ENCODE measurements around the gene ARHGEF25. TPM values are rescaled to one million over a fixed set of nuclear protein-coding genes. Genes with fewer than 3 reads are reported as not detected.

ARHGEF25 gene
- total and polyA plus RNA-seq, 2 of the 13 experiments (the other 11 are each of a cell fraction or from before 2014, with no cell fraction given), result 11.5 to 12.5 TPM

DNA sequence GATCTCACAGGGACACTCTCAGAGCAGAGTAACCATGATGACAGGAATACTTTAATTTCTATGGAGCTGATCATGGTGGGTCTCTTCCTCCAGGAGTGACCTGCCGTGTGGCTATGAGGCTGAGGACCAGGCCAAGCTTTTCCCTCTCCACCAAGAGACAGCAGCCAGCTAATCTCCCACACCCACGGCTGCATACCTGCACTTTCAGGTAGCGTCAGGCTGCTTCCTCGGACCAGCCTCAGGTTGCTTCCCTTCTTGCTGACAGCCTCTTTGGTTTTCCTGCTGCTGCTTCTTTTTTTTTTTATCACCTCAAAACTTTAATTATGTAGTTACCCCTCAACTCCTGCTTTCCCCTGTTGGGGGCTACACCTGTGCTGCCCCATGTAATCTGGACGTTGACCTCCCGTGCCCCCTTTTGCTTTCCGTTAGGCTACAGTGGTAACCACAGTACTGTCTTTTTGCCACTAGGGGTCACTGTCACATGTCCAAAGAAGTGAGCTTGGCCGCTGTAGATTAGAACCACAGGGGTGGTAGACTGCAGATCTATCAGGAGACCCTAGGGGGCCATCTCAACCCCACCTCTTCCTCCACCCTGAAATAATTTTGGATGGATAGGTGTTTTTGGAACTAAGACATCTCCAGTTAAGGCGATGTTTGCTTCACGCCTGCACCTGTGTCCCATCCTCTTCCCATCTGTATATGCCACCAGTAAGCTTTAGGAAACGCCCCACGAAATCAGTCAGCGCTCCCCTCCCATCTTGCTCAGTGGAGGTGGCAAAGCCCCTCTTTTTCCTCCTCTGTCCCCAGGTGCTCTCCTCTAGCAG, 28.0 kb upstream of the ARHGEF25 start:
- 58% methylated on average over 13 of the region's 13 CpGs for WGBS (ENCODE audit: low lambda C conversion rate)
- intact Hi-C loops (cut with micrococcal nuclease; ENCODE audit: unreplicated experiment) (loop anchor here (1.0 to 5.0 kb wide), 3 partner anchors 38 to 154 kb away; partner anchors contain the start of genes AGAP2 and B4GALNT1), in situ Hi-C loops (cut with HindIII; ENCODE audit: extremely low pct_ligation_motif_present, low pct_unique_long_range_greater_than_20kb) (loop anchor here (5.0 kb wide), 1 partner anchor 39 kb away; no protein-coding TSS in a partner anchor)
- BruUV-seq (replicated peaks), result no TSS peak
- DNase-seq (ENCODE audit: low spot score) (peak; percentile 86), ATAC-seq (peak; percentile 76), FAIRE-seq (peak; percentile 94)
- H3K79me2 ChIP-seq (ENCODE audit: insufficient read depth, low read length), result peaks cover 2% of the 10 kb centered on the region
- no peak overlapping the region for H3K4me3 ChIP-seq (replicated peaks in 1 of 3; ENCODE audit: insufficient read depth in 1 of 3, low read depth in 2 of 3, low read length in 3 of 3)
- no peak overlapping the region for H3K27ac ChIP-seq (ENCODE audit: extremely low read length, insufficient read depth, low read length)
- no peaks in the 10 kb centered on the region for H4K20me1 ChIP-seq (ENCODE audit: insufficient read depth, low read length)
- no peak overlapping the region for H2AFZ ChIP-seq (ENCODE audit: low read length)
- H3K9me3 ChIP-seq (ENCODE audit: low read length), result no peaks in the 10 kb centered on the region
- no peak overlapping the region for H3K4me2 ChIP-seq (ENCODE audit: low read depth, low read length)
- H3K36me3 ChIP-seq (replicated peaks in 1 of 2; ENCODE audit: control insufficient read depth in 1 of 2, insufficient read depth in 2 of 2, low read length in 2 of 2), result peaks cover 3 to 25% of the 10 kb centered on the region in 2 experiments
- ChIA-PET POLR2A (interaction anchor here (0.9 to 2.6 kb wide), 8 partner anchors 28 to 110 kb away, joined by 3 to 8 read pairs (median 4); partner anchors contain the start of genes ARHGEF25, B4GALNT1, DDIT3 and OS9), CTCF (ENCODE audit: low intra/inter-chr PET ratio, low total read pairs) (interaction anchor here (1.0 to 3.8 kb wide), 6 partner anchors 33 to 110 kb away, joined by 3 to 53 read pairs (median 5); partner anchors contain the start of genes B4GALNT1, KIF5A and OS9)
- no peak overlapping the region for H3K9ac ChIP-seq (ENCODE audit: insufficient read depth, low read depth, low read length)
- H3K4me1 ChIP-seq (ENCODE audit: insufficient read depth, low read length), result peaks cover 43% of the 10 kb centered on the region
- H3K27me3 ChIP-seq (ENCODE audit: control insufficient read depth in 1 of 2, insufficient read depth in 2 of 2, low read length in 2 of 2), result no peaks in the 10 kb centered on the region
- TF ChIP-seq, protein P1, sequence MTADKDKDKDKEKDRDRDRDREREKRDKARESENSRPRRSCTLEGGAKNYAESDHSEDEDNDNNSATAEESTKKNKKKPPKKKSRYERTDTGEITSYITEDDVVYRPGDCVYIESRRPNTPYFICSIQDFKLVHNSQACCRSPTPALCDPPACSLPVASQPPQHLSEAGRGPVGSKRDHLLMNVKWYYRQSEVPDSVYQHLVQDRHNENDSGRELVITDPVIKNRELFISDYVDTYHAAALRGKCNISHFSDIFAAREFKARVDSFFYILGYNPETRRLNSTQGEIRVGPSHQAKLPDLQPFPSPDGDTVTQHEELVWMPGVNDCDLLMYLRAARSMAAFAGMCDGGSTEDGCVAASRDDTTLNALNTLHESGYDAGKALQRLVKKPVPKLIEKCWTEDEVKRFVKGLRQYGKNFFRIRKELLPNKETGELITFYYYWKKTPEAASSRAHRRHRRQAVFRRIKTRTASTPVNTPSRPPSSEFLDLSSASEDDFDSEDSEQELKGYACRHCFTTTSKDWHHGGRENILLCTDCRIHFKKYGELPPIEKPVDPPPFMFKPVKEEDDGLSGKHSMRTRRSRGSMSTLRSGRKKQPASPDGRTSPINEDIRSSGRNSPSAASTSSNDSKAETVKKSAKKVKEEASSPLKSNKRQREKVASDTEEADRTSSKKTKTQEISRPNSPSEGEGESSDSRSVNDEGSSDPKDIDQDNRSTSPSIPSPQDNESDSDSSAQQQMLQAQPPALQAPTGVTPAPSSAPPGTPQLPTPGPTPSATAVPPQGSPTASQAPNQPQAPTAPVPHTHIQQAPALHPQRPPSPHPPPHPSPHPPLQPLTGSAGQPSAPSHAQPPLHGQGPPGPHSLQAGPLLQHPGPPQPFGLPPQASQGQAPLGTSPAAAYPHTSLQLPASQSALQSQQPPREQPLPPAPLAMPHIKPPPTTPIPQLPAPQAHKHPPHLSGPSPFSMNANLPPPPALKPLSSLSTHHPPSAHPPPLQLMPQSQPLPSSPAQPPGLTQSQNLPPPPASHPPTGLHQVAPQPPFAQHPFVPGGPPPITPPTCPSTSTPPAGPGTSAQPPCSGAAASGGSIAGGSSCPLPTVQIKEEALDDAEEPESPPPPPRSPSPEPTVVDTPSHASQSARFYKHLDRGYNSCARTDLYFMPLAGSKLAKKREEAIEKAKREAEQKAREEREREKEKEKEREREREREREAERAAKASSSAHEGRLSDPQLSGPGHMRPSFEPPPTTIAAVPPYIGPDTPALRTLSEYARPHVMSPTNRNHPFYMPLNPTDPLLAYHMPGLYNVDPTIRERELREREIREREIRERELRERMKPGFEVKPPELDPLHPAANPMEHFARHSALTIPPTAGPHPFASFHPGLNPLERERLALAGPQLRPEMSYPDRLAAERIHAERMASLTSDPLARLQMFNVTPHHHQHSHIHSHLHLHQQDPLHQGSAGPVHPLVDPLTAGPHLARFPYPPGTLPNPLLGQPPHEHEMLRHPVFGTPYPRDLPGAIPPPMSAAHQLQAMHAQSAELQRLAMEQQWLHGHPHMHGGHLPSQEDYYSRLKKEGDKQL (CRISPR knock-in tag; IDR thresholded peaks at IDR 0.05; ENCODE audit: low read depth), result no peak
- TF ChIP-seq ZNF614 (CRISPR knock-in tag; IDR thresholded peaks at IDR 0.05; ENCODE audit: borderline replicate concordance) (0 out of 2 replicates have a peak, but pooled peaks have one; percentile 26), SOX6 (IDR thresholded peaks at IDR 0.05) (no peak), SOX6 (CRISPR knock-in tag; IDR thresholded peaks at IDR 0.05) (peak; percentile 21; the same call in 1 of the 2 replicates), KDM6A (CRISPR knock-in tag; IDR thresholded peaks at IDR 0.05; ENCODE audit: low read depth) (no peak), ZNF530 (CRISPR knock-in tag; IDR thresholded peaks at IDR 0.05; ENCODE audit: low read depth) (no peak), ELF4 (CRISPR knock-in tag; IDR thresholded peaks at IDR 0.05; ENCODE audit: borderline replicate concordance) (no peak), ZNF253 (CRISPR knock-in tag; IDR thresholded peaks at IDR 0.05; ENCODE audit: borderline replicate concordance) (0 out of 2 replicates have a peak, but pooled peaks have one; percentile 56), STAG1 (CRISPR knock-in tag; IDR thresholded peaks at IDR 0.05) (peak; percentile 86), KLF13 (CRISPR knock-in tag; IDR thresholded peaks at IDR 0.05) (no peak), NFIB (CRISPR knock-in tag; IDR thresholded peaks at IDR 0.05; ENCODE audit: borderline replicate concordance) (no peak), NR2F6 (IDR thresholded peaks at IDR 0.05) (peak; percentile 66), NR2F6 (CRISPR knock-in tag; IDR thresholded peaks at IDR 0.05) (peak; percentile 77), ZNF644 (CRISPR knock-in tag; IDR thresholded peaks at IDR 0.05; ENCODE audit: low read depth) (no peak), MEF2D (CRISPR knock-in tag; IDR thresholded peaks at IDR 0.05) (no peak)
- TF ChIP-seq, protein P2, sequence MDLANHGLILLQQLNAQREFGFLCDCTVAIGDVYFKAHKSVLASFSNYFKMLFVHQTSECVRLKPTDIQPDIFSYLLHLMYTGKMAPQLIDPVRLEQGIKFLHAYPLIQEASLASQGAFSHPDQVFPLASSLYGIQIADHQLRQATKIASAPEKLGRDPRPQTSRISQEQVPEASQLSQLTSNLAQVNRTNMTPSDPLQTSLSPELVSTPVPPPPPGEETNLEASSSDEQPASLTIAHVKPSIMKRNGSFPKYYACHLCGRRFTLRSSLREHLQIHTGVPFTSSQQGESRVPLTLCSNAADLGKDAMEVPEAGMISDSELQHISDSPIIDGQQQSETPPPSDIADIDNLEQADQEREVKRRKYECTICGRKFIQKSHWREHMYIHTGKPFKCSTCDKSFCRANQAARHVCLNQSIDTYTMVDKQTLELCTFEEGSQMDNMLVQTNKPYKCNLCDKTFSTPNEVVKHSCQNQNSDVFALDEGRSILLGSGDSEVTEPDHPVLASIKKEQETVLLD (CRISPR knock-in tag; IDR thresholded peaks at IDR 0.05; ENCODE audit: low read depth), result no peak
- TF ChIP-seq, protein P3, sequence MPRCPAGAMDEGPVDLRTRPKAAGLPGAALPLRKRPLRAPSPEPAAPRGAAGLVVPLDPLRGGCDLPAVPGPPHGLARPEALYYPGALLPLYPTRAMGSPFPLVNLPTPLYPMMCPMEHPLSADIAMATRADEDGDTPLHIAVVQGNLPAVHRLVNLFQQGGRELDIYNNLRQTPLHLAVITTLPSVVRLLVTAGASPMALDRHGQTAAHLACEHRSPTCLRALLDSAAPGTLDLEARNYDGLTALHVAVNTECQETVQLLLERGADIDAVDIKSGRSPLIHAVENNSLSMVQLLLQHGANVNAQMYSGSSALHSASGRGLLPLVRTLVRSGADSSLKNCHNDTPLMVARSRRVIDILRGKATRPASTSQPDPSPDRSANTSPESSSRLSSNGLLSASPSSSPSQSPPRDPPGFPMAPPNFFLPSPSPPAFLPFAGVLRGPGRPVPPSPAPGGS (CRISPR knock-in tag; IDR thresholded peaks at IDR 0.05), result no peak
